Measurements from ENCODE around the gene INTS2. TPM values are rescaled to one million over a fixed set of nuclear protein-coding genes. Genes with fewer than 3 reads are reported as not detected.
A peak's percentile ranks its signal among the peaks of the same experiment; 100 is the strongest.

Gene INTS2
- polyA plus RNA-seq, 1 donor (not counting 4 experiments of a cell fraction or from before 2014, with no cell fraction given): 10.4 TPM

DNA sequence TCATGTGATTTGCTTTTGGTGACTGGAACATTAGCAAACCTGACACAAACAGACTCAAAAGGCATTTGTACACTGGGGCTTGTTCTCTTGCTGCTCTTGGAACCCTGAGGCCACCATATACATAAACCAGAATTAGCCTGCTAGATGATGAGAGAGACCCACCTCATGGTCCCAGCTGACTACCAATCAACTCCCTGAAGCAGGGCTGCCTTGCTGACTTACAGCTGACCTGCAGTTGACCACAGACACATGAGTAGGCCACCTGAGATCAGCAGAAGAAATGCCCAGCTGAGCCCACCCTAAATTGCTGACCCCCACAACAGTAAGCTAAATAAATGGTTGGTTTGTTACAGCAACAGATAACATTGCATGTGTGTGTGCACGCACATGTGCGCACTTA lies 93.2 kb downstream of the INTS2 start:
- Histone ChIP-seq H4K20me1 (ENCODE audit: control insufficient read depth, extremely low read depth, insufficient read depth, low read length) (no peaks in the 10 kb centered on the region), H3K79me2 (ENCODE audit: control insufficient read depth, insufficient read depth, low read length) (no peaks in the 10 kb centered on the region), H3K9me3 (ENCODE audit: control insufficient read depth, low read depth, low read length) (no peaks in the 10 kb centered on the region), H3K27ac (ENCODE audit: control insufficient read depth, insufficient read depth, low read length) (no peak overlapping the region), H3K9me1 (ENCODE audit: control insufficient read depth, extremely low read depth, insufficient read depth, low read length) (no peaks in the 10 kb centered on the region), H3K27me3 (ENCODE audit: control insufficient read depth, extremely low read depth, insufficient read depth, low read length) (no peaks in the 10 kb centered on the region), H3K4me3 (ENCODE audit: control insufficient read depth in 2 of 3, extremely low read depth in 1 of 3, insufficient read depth in 2 of 3, low read depth in 1 of 3, low read length in 3 of 3) (no peak overlapping the region), H3K36me3 (ENCODE audit: control insufficient read depth in 2 of 2, extremely low read depth in 1 of 2, insufficient read depth in 2 of 2, low read length in 2 of 2) (no peaks in the 10 kb centered on the region), H3K4me1 (ENCODE audit: control insufficient read depth, extremely low read depth, insufficient read depth, low read length) (peaks cover 7% of the 10 kb centered on the region), H3K9ac (ENCODE audit: control insufficient read depth, extremely low read depth, insufficient read depth, low read length) (no peak overlapping the region), H2AFZ (ENCODE audit: control insufficient read depth, low read length) (no peak overlapping the region), H3K4me2 (ENCODE audit: control insufficient read depth, extremely low read depth, insufficient read depth, low read depth, low read length) (no peak overlapping the region)
- no peak for DNase-seq (ENCODE audit: low read depth, low spot score)
- TF ChIP-seq EZH2 (IDR thresholded peaks at IDR 0.05; ENCODE audit: low read length): no peak
- TF ChIP-seq, protein P1, sequence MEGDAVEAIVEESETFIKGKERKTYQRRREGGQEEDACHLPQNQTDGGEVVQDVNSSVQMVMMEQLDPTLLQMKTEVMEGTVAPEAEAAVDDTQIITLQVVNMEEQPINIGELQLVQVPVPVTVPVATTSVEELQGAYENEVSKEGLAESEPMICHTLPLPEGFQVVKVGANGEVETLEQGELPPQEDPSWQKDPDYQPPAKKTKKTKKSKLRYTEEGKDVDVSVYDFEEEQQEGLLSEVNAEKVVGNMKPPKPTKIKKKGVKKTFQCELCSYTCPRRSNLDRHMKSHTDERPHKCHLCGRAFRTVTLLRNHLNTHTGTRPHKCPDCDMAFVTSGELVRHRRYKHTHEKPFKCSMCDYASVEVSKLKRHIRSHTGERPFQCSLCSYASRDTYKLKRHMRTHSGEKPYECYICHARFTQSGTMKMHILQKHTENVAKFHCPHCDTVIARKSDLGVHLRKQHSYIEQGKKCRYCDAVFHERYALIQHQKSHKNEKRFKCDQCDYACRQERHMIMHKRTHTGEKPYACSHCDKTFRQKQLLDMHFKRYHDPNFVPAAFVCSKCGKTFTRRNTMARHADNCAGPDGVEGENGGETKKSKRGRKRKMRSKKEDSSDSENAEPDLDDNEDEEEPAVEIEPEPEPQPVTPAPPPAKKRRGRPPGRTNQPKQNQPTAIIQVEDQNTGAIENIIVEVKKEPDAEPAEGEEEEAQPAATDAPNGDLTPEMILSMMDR (optimal IDR thresholded peaks at IDR 0.05 in 1 of 3, IDR thresholded peaks at IDR 0.05 in 1 of 3, conservative IDR thresholded peaks at IDR 0.05 in 1 of 3; ENCODE audit: extremely low read depth in 1 of 3, insufficient read depth in 2 of 3, low read length in 3 of 3): no peak
- FAIRE-seq: no peak
- dilution Hi-C loops (cut with MboI; ENCODE audit: extremely low pct_ligation_motif_present, low sequenced_read_pairs): no loop called here

GRCh38 chr17:61833536-61834193 lies 94.1 kb downstream of the INTS2 start:
- dilution Hi-C loops (cut with MboI; ENCODE audit: extremely low pct_ligation_motif_present, low sequenced_read_pairs): no loop called here
- peak; percentile 58 for DNase-seq (ENCODE audit: low read depth, low spot score)
- Histone ChIP-seq H3K9me3 (ENCODE audit: control insufficient read depth, low read depth, low read length) (no peaks in the 10 kb centered on the region), H3K79me2 (ENCODE audit: control insufficient read depth, insufficient read depth, low read length) (no peaks in the 10 kb centered on the region), H3K36me3 (ENCODE audit: control insufficient read depth in 2 of 2, extremely low read depth in 1 of 2, insufficient read depth in 2 of 2, low read length in 2 of 2) (no peaks in the 10 kb centered on the region), H3K4me3 (ENCODE audit: control insufficient read depth in 2 of 3, extremely low read depth in 1 of 3, insufficient read depth in 2 of 3, low read depth in 1 of 3, low read length in 3 of 3) (no peak overlapping the region), H3K27me3 (ENCODE audit: control insufficient read depth, extremely low read depth, insufficient read depth, low read length) (no peaks in the 10 kb centered on the region), H3K9me1 (ENCODE audit: control insufficient read depth, extremely low read depth, insufficient read depth, low read length) (no peaks in the 10 kb centered on the region), H3K4me2 (ENCODE audit: control insufficient read depth, extremely low read depth, insufficient read depth, low read depth, low read length) (peak overlapping the region; percentile 59), H2AFZ (ENCODE audit: control insufficient read depth, low read length) (no peak overlapping the region), H3K4me1 (ENCODE audit: control insufficient read depth, extremely low read depth, insufficient read depth, low read length) (peaks cover 7% of the 10 kb centered on the region), H3K27ac (ENCODE audit: control insufficient read depth, insufficient read depth, low read length) (no peak overlapping the region), H3K9ac (ENCODE audit: control insufficient read depth, extremely low read depth, insufficient read depth, low read length) (no peak overlapping the region), H4K20me1 (ENCODE audit: control insufficient read depth, extremely low read depth, insufficient read depth, low read length) (no peaks in the 10 kb centered on the region)
- no peak for FAIRE-seq
- no peak for TF ChIP-seq EZH2 (IDR thresholded peaks at IDR 0.05; ENCODE audit: low read length)
- TF ChIP-seq, protein P1 (optimal IDR thresholded peaks at IDR 0.05 in 1 of 3, IDR thresholded peaks at IDR 0.05 in 1 of 3, conservative IDR thresholded peaks at IDR 0.05 in 1 of 3; ENCODE audit: extremely low read depth in 1 of 3, insufficient read depth in 2 of 3, low read length in 3 of 3): no peak
